ENCODE results near the gene P2RX2. TPM values are rescaled to one million over a fixed set of nuclear protein-coding genes. Genes with fewer than 3 reads are reported as not detected.

Gene P2RX2
- total and polyA plus RNA-seq, 2 of the 4 experiments (the other 2 are of a cell fraction) = not detected

- intact Hi-C loops (cut with micrococcal nuclease) = no loop called here
- WGBS, 2 experiments (ENCODE audit: extremely low coverage in 2 of 2, insufficient read length in 1 of 2) = 91% methylated on average over 20 of the region's 27 CpGs; no CpG with 5 or more reads in 1 of the 2 experiments
Observed at GRCh38 chr12:132649226-132649945, 30.8 kb downstream of the P2RX2 start.

More at GRCh38 chr12:132649226-132649945, 30.8 kb downstream of the P2RX2 start:
- Histone ChIP-seq H3K9ac (ENCODE audit: low read depth, low read length) (no peak overlapping the region), H2AFZ (replicated peaks; ENCODE audit: low read length, poor library complexity) (no peak overlapping the region), H3K14ac (replicated peaks; ENCODE audit: low read depth, low read length) (no peak overlapping the region), H3K27ac (ENCODE audit: insufficient read depth, low read length) (no peak overlapping the region), H4K5ac (ENCODE audit: low read depth, low read length) (no peak overlapping the region), H3K23ac (ENCODE audit: low read depth, low read length) (no peak overlapping the region), H3K4me2 (ENCODE audit: low read depth, low read length) (no peak overlapping the region), H3K79me1 (ENCODE audit: low read depth in 1 of 2, low read length in 2 of 2) (no peaks in the 10 kb centered on the region), H3K4me3 (ENCODE audit: insufficient read depth, low read depth, low read length) (no peak overlapping the region), H2AK9ac (replicated peaks; ENCODE audit: low read depth, low read length, poor library complexity) (no peak overlapping the region), H2AK5ac (ENCODE audit: low read depth, low read length) (no peak overlapping the region), H2BK5ac (ENCODE audit: low read depth, low read length, poor library complexity, severe bottlenecking) (no peak overlapping the region), H2BK15ac (ENCODE audit: low read depth, low read length) (no peak overlapping the region), H3K18ac (ENCODE audit: low read depth, low read length) (no peak overlapping the region), H3K9me3 (ENCODE audit: control insufficient read depth, insufficient read depth, low read length) (no peaks in the 10 kb centered on the region), H4K8ac (ENCODE audit: low read depth in 2 of 2, low read length in 2 of 2) (no peak overlapping the region), H3K36me3 (ENCODE audit: control insufficient read depth, insufficient read depth, low read length) (peaks cover 23% of the 10 kb centered on the region), H3K27me3 (ENCODE audit: control insufficient read depth, insufficient read depth, low read length) (no peaks in the 10 kb centered on the region), H2BK120ac (ENCODE audit: low read depth, low read length) (no peak overlapping the region), H3K56ac (ENCODE audit: extremely low read depth, insufficient read depth, low read length) (no peak overlapping the region), H4K91ac (ENCODE audit: insufficient read depth, low read depth, low read length) (no peak overlapping the region), H3K9me1 (ENCODE audit: insufficient read depth, low read length) (no peaks in the 10 kb centered on the region), H3K4ac (ENCODE audit: low read depth, low read length) (no peak overlapping the region), H4K20me1 (ENCODE audit: insufficient read depth, low read length) (no peaks in the 10 kb centered on the region; the same call in 1 of the 2 replicates), H3K4me1 (ENCODE audit: control insufficient read depth, insufficient read depth, low read length) (no peaks in the 10 kb centered on the region), H2BK20ac (ENCODE audit: low read depth, low read length) (no peak overlapping the region)
- TF ChIP-seq RCOR1 (IDR thresholded peaks at IDR 0.05; ENCODE audit: insufficient replicate concordance, low read length) (no peak), MAFK (IDR thresholded peaks at IDR 0.05; ENCODE audit: low read depth, low read length) (no peak), NFE2L2 (IDR thresholded peaks at IDR 0.05; ENCODE audit: low read depth, low read length) (no peak), CEBPB (IDR thresholded peaks at IDR 0.05; ENCODE audit: low read depth, low read length) (no peak), POLR2A (IDR thresholded peaks at IDR 0.05; ENCODE audit: low read depth, low read length) (no peak), MXI1 (IDR thresholded peaks at IDR 0.05; ENCODE audit: borderline replicate concordance, low read depth, low read length) (no peak)
- in situ Hi-C loops (cut with MboI; ENCODE audit: low sequenced_read_pairs) (no loop called here), dilution Hi-C loops (cut with HindIII; ENCODE audit: low sequenced_read_pairs, unreplicated experiment) (no loop called here)
- CTCF ChIA-PET = no interaction called here
- BruUV-seq (replicated peaks) = no TSS peak
- DNase-seq = no peak
- POLR2A ChIA-PET (ENCODE audit: unreplicated experiment) = no interaction called here
- no peak for ATAC-seq (ENCODE audit: low read depth)

All from IMR-90 (cell line).